Lower leg skin (tissue), 4 donors: ENCODE data around the gene PLEK2. TPM values are rescaled to one million over a fixed set of nuclear protein-coding genes. Genes with fewer than 3 reads are reported as not detected.

Experiments
- DNase-seq, 2 donors: peaks; one replicate each; pipeline ENCODE4 v3.0.0-alpha.2; 2019; ENCODE audit warnings: low spot score in 2 of 2
- H3K4me3 ChIP-seq: fragments of 200-600 bp; sonication (generic); 2 replicates; pipeline ENCODE4 v1.5.1; 2017; ENCODE audit warnings: mild to moderate bottlenecking, low read depth; ENCODE audit not compliant: poor library complexity, severe bottlenecking
- POLR2A ChIP-seq, 2 donors: fragments of 450-650 bp; IDR thresholded peaks; one replicate each; pipeline ENCODE4 v1.6.1; 2016 to 2017; ENCODE audit warnings: antibody characterized with exemption in 2 of 2, mild to moderate bottlenecking in 1 of 2, moderate library complexity in 1 of 2
- WGBS, 2 donors: methylation state at CpG; one replicate each; pipeline ENCODE4 v1.1.5; 2018; 5-methylcytosine and 5-hydroxymethylcytosine counted together
- intact Hi-C: fragments of 100-400 bp; cut with DNase I; formaldehyde crosslinking; loops from one replicate; pipeline ENCODE4 v1.15.0; 2023; ENCODE audit warnings: low total_unique reads
- total RNA-seq, 4 donors: library from RNA; depleted of rRNA; stranded (reverse); fragments of >200 nt; gene quantifications; one replicate each; pipeline ENCODE4 v1.1.0, GENCODE V29; 2016
- TF ChIP-seq, protein P1 (sequence below), 3 donors: fragments of 450-650 bp; IDR thresholded peaks; one replicate each; pipeline ENCODE4 v1.5.1; 2016; ENCODE audit warnings: antibody characterized with exemption in 3 of 3, mild to moderate bottlenecking in 3 of 3, moderate library complexity in 2 of 3

The PLEK2 gene
- total RNA-seq, 4 donors from 2014 or later: 23.0 to 33.0 (median 29.5) TPM

DNA sequence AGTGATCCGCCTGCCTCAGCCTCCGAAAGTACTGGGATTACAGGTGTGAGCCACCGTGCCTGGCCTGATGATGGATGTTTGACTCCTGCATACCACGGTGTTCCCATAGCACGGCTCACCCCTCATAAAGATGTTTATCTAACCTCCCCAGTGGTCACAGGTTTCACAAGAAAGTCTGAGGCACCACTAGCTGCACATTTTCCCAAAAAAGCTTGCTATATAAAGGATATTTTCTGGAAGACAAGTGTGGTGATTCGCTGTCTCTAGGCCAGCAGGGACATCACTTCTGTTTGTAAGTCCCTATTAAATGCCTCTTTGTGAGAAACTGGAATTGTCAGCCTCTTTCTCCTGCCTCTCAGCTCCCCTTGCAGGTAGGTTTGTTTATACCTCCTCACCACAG is 18.3 kb downstream of the PLEK2 start:
- H3K4me3 ChIP-seq: no peak overlapping the region
- 78 to 88% methylated on average over 6 of the region's 6 CpGs for WGBS, 2 donors
- no peak for DNase-seq
- intact Hi-C loops: no loop called here
- no peak for TF ChIP-seq POLR2A (IDR thresholded peaks at IDR 0.05)
- TF ChIP-seq, protein P1, sequence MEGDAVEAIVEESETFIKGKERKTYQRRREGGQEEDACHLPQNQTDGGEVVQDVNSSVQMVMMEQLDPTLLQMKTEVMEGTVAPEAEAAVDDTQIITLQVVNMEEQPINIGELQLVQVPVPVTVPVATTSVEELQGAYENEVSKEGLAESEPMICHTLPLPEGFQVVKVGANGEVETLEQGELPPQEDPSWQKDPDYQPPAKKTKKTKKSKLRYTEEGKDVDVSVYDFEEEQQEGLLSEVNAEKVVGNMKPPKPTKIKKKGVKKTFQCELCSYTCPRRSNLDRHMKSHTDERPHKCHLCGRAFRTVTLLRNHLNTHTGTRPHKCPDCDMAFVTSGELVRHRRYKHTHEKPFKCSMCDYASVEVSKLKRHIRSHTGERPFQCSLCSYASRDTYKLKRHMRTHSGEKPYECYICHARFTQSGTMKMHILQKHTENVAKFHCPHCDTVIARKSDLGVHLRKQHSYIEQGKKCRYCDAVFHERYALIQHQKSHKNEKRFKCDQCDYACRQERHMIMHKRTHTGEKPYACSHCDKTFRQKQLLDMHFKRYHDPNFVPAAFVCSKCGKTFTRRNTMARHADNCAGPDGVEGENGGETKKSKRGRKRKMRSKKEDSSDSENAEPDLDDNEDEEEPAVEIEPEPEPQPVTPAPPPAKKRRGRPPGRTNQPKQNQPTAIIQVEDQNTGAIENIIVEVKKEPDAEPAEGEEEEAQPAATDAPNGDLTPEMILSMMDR (IDR thresholded peaks at IDR 0.05): no peak

DNA sequence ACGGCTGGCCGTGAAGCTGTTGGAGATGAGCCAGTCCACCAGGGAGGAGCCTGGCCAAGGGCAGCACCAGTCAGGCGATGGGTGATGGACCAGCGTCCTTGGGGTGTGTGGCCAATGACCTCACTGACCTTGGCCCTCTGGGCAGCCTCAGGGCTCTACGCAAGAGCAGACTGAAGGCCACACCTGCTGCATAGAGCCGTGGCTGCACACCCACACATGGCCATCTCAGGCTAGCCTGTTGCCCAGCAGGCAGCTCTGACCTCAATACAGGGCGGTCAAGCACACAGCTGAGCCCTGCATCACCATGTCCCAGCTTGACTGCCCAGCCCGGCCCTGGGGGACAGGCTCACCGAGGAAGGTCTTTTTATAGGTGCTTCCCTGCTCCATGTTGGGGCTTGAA is 19.2 kb downstream of the PLEK2 start:
- 72 to 73% methylated on average over 8 to 9 of the region's 9 CpGs for WGBS, 2 donors
- no peak overlapping the region for H3K4me3 ChIP-seq
- intact Hi-C loops: no loop called here
- DNase-seq: no peak
- TF ChIP-seq, protein P1 (IDR thresholded peaks at IDR 0.05): no peak
- TF ChIP-seq POLR2A (IDR thresholded peaks at IDR 0.05): no peak

DNA sequence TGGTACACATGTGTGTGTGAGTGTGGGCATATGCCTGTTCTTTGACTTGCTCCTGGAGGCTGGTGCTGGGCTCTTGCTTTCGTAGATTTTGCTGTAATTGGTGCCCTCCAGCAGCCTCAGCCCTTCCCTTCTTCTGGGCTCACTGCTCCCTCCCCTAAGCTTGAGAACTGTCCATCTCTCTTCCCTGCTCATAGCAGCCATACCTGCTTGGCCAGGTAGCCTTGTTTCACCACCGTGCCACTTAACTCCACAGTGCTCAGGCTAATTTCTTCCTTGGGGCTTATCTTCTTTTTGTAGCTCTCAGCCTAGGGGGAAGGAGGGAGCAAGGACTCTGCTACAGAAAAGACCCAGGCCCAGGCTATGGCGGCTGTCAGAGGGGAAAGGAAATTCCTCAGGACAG is 19.8 kb downstream of the PLEK2 start:
- H3K4me3 ChIP-seq: no peak overlapping the region
- WGBS, 2 donors: 55 to 78% methylated on average over 3 of the region's 3 CpGs
- TF ChIP-seq, protein P1 (IDR thresholded peaks at IDR 0.05): no peak
- no peak for TF ChIP-seq POLR2A (IDR thresholded peaks at IDR 0.05)
- intact Hi-C loops: no loop called here
- no peak for DNase-seq

DNA sequence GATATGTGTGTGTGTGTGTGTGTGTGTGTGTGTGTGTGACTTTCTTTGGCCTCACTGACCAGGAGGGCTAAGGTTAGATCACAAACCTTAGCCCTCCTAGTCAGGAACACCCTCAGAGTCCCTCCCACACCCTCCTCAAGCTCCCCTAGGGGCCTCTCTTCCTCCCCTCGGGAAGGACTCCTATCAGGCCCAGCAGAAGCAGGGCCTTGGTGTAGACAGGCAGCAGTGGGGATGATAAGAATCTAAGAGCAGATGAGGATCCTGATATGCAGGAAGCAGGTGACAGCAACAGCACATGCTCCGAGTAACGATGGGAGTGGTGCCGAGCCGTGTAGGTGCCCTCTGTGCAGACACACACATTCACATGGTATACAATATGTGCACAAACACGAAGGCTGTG is 20.7 kb downstream of the PLEK2 start:
- no peak for DNase-seq
- TF ChIP-seq, protein P1 (IDR thresholded peaks at IDR 0.05): no peak
- no peak for TF ChIP-seq POLR2A (IDR thresholded peaks at IDR 0.05)
- WGBS, 2 donors: 41 to 49% methylated on average over 6 of the region's 6 CpGs
- intact Hi-C loops: no loop called here
- H3K4me3 ChIP-seq: no peak overlapping the region

DNA sequence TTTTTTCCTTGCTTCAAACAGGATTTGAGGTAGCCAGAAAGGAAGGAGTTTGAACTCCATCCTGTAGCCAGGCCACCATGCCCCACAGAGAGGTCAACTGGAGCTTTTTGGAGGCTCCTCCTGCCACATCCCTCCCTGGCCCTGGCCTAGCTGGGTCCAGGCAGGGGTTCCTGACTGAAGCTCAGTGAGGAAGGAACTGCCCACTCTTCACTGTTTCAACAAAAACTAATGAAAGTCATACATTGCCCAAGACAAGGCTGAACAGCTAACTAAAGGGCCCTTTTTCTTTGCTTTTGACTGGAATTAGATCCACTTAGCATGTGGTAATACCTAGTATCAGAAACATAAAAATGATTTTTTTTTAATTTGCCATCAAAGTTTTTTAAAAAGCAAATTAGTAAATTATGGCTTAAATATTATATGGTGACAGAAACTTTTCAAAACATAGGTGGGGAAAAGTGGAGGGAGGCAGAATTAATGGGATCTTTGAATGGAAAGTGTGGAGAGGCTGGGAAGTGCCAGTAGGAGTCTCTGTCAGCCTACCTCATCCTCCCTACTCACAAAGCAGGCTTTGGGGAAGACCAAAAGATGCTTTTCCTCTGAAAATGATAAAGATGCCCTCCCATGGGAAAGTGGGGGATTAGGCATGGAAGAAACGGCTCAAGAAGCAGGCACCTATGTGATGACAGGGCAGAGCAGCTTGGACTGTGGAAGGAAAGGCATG is 22.0 kb downstream of the PLEK2 start:
- intact Hi-C loops: no loop called here
- WGBS, 2 donors: 72 to 86% methylated on average over 1 of the region's 1 CpG
- no peak for TF ChIP-seq POLR2A (IDR thresholded peaks at IDR 0.05)
- TF ChIP-seq, protein P1 (IDR thresholded peaks at IDR 0.05): no peak
- no peak for DNase-seq
- H3K4me3 ChIP-seq: no peak overlapping the region

DNA sequence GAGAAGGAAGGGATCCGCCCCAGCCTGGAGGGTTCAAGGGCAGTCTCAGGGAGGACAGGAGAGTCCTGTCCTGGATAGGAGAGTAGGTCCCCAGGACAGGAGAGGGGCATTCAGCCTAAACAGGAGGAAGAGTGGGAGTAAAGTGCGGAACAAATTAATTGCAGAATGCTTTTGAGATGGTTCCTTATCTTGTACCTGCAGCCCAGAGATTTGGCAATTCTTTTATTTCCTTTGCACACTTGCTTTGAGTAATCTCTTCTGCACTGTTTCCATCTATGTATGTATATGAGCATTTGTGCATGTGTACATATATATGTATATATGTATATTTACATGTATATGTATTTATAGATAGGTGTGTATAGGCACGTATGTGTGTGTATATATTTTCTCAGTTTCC is 22.7 kb downstream of the PLEK2 start:
- TF ChIP-seq, protein P1 (IDR thresholded peaks at IDR 0.05): no peak
- no peak for TF ChIP-seq POLR2A (IDR thresholded peaks at IDR 0.05)
- no peak overlapping the region for H3K4me3 ChIP-seq
- WGBS, 2 donors: 84 to 89% methylated on average over 3 of the region's 3 CpGs
- DNase-seq: no peak
- intact Hi-C loops: no loop called here
